SK-N-MC (cell line): ENCODE data around the gene SLC2A5.

Source experiments
- EZH2 ChIP-seq: fragments of 200-600 bp; sonication (generic); IDR thresholded peaks from one replicate; pipeline ENCODE4 v1.6.1; 2017; ENCODE audit warnings: antibody characterized with exemption
- POLR2AphosphoS5 ChIP-seq: IDR thresholded peaks from 2 replicates; pipeline ENCODE4 v1.6.1; 2012; ENCODE audit warnings: mild to moderate bottlenecking, low read depth, low read length, borderline replicate concordance

- TF ChIP-seq POLR2AphosphoS5 (no peak), EZH2 (no peak)
These were observed 36.9 kb upstream of the SLC2A5 start for GRCh38 chr1:9106286-9106685.
